NT2/D1 (cell line): ENCODE data around the gene TENM3.

Source experiments
- SUZ12 ChIP-seq: IDR thresholded peaks from 2 replicates; pipeline ENCODE4 v1.6.1; 2011; ENCODE audit not compliant: insufficient read length, insufficient read depth; ENCODE audit errors: extremely low read depth
- YY1 ChIP-seq: IDR thresholded peaks from 2 replicates; pipeline ENCODE4 v1.6.1; 2011; ENCODE audit not compliant: insufficient read length, insufficient read depth
- ZNF274 ChIP-seq: IDR thresholded peaks from 2 replicates; pipeline ENCODE4 v1.6.1; 2011; ENCODE audit warnings: mild to moderate bottlenecking, low read depth, low read length

- TF ChIP-seq YY1 = no peak
- TF ChIP-seq ZNF274 = no peak
- no peak for TF ChIP-seq SUZ12
These were observed 37.4 kb downstream of the TENM3 start for GRCh38 chr4:182280436-182281111.
